NCI-H128 (cell line): ENCODE data around the gene THSD4.
"Not testable (repeated sequence)": the region's sequence is repeated elsewhere in the genome, so short reads cannot be mapped to it uniquely, and the experiment has no call there.

Source experiments
- DNase-seq: peaks from one replicate; lab custom pipeline; 2025; ENCODE audit not compliant: unreplicated experiment; lab: John Stamatoyannopoulos, UW

THSD4 gene

DNA sequence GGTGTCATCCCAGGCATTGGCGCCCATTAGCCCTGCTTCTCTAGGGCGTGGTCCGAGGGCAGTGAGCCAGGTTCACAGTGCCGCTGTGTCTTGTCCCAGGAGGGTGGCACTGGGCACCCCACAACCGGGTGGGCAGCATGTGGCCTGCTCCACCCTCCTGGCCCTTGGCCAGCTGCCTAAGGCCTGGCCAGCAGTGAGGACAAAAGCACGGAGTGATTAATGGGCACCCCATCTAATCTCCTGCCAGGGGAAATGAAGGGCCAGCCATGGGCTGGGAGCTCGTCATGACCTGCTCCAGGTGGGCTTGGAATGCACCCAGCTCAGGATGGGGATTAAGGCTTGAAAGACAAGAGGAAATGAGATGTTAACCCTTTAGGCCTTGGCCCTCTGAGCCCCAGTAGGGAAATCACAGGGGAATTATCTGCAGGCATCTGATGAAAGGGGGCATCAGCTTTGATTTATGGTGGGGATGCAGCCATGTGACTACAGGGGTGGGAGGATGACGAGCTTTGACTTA, 5.2 kb downstream of the THSD4 start:
- no peak for DNase-seq

DNA sequence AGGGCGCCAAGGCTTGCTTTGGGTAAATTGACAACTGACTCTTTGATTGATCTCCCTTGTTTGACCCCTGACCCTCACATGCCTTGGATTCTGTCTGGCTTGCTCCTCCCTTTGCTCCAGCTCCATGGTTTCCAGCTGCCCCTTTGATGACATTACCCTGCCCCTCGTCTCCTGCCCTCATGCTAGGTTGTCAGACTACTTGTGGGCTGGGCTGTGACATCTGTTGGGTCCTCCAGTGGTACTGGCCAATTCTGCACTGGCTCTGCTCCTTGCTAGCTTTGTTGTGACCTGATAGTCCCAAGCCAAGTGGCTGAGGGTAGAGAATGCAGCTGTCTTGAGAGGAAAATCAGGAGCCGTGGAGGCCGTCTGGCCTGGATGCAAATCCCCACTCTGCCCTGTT, 6.2 kb downstream of the THSD4 start:
- no peak for DNase-seq

GRCh38 chr15:71124937-71125790, 9.9 kb downstream of the THSD4 start:
- no peak for DNase-seq

GRCh38 chr15:71125831-71126450, 10.7 kb downstream of the THSD4 start:
- DNase-seq, result no peak

GRCh38 chr15:71127083-71127482, 11.8 kb downstream of the THSD4 start:
- DNase-seq, result no peak

DNA sequence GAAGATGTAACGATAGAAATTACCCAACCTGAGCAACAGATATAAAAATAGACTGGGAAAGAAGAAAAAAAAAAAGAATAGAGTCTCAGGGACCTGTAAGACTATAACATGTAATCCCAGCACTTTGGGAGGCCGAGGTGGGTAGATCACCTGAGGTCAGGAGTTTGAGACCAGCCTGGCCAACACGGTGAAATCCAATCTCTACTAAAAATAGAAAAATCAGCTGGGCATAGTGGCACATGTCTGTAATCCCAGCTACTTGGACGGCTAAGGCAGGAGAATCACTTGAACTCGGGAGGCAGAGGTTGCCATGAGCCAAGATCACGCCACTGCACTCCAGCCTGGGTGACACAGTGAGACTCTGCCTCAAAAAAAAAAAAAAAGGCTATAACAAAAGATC, 12.9 kb downstream of the THSD4 start:
- not testable (repeated sequence) for DNase-seq

GRCh38 chr15:71128939-71129562, 13.8 kb downstream of the THSD4 start:
- no peak for DNase-seq

DNA sequence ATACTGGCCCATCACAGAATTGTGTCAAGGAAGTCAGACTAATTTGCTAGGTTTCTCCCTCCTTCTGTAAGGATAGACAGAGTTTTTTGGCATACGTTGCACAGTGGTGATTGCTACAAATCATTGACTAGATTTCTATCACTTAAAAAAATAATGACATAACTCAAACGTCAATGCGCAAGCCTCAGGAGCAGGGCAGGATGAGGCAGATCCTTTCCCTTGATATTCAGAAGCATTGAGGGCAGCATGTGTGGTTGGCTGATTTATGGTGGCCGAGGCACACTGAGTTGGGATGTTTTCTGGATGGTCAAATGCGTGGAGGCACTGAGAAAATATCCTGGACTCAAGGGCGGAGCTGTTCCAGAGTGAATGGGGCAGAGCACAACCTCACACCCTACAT, 14.4 kb downstream of the THSD4 start:
- no peak for DNase-seq

- no peak for DNase-seq
Measured at GRCh38 chr15:71131601-71132362, 16.5 kb downstream of the THSD4 start.

- DNase-seq, result no peak
Measured at GRCh38 chr15:71133747-71134472, 18.6 kb downstream of the THSD4 start.

DNA sequence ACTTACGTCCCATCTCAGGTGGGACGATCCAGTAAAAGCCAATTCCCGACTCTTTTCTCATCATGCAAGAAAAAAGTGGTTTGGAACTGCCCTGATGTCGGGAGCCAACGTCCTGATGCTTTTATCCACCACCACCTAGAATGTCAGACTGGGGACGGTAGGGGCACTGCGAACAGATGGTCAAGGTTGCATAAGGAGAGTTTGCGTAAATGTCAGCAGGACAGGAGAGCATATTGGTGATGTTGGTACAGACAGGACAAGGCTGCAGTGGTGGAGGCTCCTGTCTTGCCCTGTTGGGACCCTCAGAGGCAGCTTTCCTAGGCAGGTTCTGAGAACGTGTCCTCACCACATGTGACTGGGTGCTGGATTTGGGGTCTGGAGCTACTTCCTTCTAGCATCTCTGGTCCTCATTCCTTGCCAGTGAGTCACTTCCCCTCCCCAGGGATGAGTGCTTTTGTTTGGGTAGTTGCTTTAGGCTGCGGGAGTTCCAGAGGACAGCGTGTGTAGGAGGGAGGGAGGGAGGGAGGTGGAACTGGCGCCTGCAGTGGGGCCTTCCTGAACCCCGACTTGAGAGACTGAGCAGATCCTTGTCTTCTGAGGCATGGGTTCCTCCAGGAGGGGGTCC, 21.0 kb downstream of the THSD4 start:
- no peak for DNase-seq

DNA sequence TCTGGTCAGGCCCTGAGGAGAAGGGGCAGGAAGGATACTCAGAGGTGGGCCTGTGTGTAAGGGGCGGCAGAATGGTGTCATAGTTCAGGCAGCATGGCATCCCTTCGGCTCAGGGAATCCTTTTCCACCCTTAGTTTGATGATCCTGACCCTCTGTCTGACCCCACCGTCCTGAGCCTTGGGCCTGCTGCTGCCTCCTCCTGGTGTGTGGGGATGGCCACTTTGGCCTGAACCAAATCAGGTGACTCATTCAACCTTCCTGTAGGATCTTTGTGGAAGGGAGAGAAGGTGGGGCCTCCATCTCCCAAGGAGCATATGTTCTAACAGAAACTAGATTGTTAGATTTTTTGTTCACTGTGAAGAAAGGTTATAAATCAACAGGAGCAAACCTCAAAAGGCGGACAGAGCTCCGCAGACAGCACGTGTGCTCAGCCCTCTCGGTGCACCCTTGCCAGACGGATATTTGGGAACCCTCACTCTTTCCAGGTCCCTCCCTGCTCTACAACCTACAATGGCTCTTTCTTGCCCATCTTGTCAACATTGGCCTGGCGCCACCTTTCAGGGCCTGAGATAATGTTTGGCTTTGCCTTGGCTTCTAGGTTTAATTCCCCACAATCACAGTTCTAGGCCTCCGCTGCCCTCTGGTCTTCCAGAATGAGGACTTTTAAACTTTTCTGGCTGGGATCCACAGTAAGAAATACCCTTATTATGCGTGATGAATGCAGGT, 21.7 kb downstream of the THSD4 start:
- no peak for DNase-seq

- DNase-seq, result no peak
Measured at GRCh38 chr15:71138473-71138872, 23.2 kb downstream of the THSD4 start.

GRCh38 chr15:71139241-71139640, 24.0 kb downstream of the THSD4 start:
- no peak for DNase-seq

DNA sequence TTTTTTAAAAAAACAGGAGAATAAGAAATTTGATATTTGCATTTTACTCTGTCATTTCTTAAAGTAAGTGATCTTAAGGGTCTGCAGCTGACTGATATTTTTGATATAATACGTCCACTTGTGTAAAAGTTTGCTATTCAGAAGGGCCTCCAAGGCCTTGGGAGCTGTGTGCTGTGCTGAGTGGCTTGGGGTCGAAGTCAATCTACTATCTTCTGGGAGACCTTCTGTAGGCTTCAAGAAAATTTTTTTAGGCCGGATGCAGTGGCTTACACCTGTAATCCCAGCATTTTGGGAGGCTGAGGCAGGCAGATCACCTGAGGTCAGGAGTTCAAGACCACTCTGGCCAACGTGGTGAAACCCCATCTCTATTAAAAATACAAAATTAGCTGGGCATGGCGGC, 26.3 kb downstream of the THSD4 start:
- DNase-seq, result no peak

GRCh38 chr15:71142780-71143179, 27.5 kb downstream of the THSD4 start:
- no peak for DNase-seq

DNA sequence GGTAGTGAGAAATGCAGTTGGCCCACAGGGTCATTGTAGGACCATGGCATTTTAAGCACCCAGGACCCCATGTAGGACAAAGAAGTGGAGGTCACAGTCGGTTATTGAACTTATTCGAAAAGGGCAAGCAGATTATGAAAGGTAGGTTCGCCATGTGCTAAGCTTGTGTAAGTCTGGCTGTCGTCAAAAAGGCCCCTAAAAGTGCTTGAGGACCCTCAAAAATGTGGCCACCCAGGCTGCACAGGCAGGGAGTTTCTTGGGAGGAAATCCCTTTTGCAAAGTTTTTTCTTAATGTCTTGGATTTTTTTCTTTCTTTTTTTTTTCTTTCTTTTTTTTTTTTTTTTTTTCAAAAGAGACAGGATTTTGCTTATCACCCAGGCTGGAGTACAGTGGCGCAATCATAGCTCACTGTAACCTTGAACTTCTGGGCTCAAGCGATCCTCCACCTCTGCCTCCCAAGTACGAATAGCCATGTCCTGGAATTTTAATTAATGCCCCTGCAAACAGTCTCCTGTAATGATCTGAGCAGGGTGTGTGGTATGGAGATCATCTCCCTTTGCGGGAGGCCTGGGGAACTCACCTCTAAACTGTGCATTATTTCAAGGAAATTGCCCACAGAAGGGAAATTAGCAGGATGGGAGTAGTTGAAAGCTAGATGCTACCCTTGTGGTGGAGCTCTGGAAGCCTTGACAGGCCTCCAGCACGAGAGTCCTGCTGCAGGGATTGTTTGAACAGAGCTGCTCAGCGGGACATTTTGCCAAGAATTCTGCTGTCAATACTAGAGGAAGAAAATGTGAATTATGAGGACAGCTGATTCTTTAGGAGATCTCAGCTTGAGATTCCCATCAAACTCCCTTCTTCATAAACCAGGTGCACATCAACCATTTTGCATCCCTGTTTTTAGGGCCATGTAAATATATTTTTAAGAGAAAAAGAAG, 28.4 kb downstream of the THSD4 start:
- no peak for DNase-seq

- DNase-seq, result no peak
Measured at GRCh38 chr15:71145648-71146047, 30.4 kb downstream of the THSD4 start.
